ENCODE results near the gene MDFIC2.

The MDFIC2 gene

GRCh38 chr3:70180664-70181063 lies 131.8 kb downstream of the MDFIC2 start:
- DNase-seq (ENCODE audit: low read depth in 2 of 2) = no peak

GRCh38 chr3:70179111-70179510 lies 133.3 kb downstream of the MDFIC2 start:
- no peak for DNase-seq (ENCODE audit: low read depth in 2 of 2)

GRCh38 chr3:70177881-70178645 lies 134.4 kb downstream of the MDFIC2 start:
- no peak for DNase-seq (ENCODE audit: low read depth in 2 of 2)

GRCh38 chr3:70176224-70176623 lies 136.2 kb downstream of the MDFIC2 start:
- no peak for DNase-seq (ENCODE audit: low read depth in 2 of 2)

- DNase-seq (ENCODE audit: low read depth in 2 of 2) = no peak
These were observed 155.6 kb downstream of the MDFIC2 start for GRCh38 chr3:70156808-70157207.

GRCh38 chr3:70150599-70150998 lies 161.8 kb downstream of the MDFIC2 start:
- no peak for DNase-seq (ENCODE audit: low read depth in 2 of 2)

- no peak for DNase-seq (ENCODE audit: low read depth in 2 of 2)
These were observed 162.6 kb downstream of the MDFIC2 start for GRCh38 chr3:70149714-70150400.

Data from activated CD8-positive, alpha-beta memory T cell treated with anti-CD3 and anti-CD28 coated beads for 4 hours (primary cell).